ENCODE data around the gene HGS. TPM values are rescaled to one million over a fixed set of nuclear protein-coding genes. Genes with fewer than 3 reads are reported as not detected.
"Not testable (repeated sequence)": the region's sequence is repeated elsewhere in the genome, so short reads cannot be mapped to it uniquely, and the experiment has no call there.

HGS gene
- total RNA-seq, 4 donors from 2014 or later: 62.9 to 98.3 (median 67.3) TPM

GRCh38 chr17:81734405-81735263 lies 50.8 kb downstream of the HGS start:
- no peak overlapping the region for H3K27ac ChIP-seq
- intact Hi-C loops (cut with DNase I): no loop called here
- H3K27me3 ChIP-seq: no peaks in the 10 kb centered on the region
- TF ChIP-seq CTCF (IDR thresholded peaks at IDR 0.05) (no peak), POLR2A (IDR thresholded peaks at IDR 0.05) (no peak)
- H3K4me3 ChIP-seq (replicated peaks in 1 of 3): no peak overlapping the region
- 74 to 79% methylated on average over 21 to 23 of the region's 35 CpGs for WGBS, 2 donors
- H3K36me3 ChIP-seq: no peaks in the 10 kb centered on the region
- no peaks in the 10 kb centered on the region for H3K9me3 ChIP-seq
- no peak for DNase-seq
- H3K4me1 ChIP-seq: peaks cover 5 to 18% of the 10 kb centered on the region in 2 donors

- H3K27ac ChIP-seq: no peak overlapping the region
- no peaks in the 10 kb centered on the region for H3K36me3 ChIP-seq
- no peak for TF ChIP-seq POLR2A (IDR thresholded peaks at IDR 0.05)
- no peak for TF ChIP-seq CTCF (IDR thresholded peaks at IDR 0.05)
- DNase-seq: no peak
- WGBS, 2 donors: 36 to 45% methylated on average over 24 to 25 of the region's 30 CpGs
- H3K4me3 ChIP-seq (replicated peaks in 1 of 3): no peak overlapping the region
- no peaks in the 10 kb centered on the region for H3K27me3 ChIP-seq
- no peaks in the 10 kb centered on the region for H3K9me3 ChIP-seq
- intact Hi-C loops (cut with DNase I): no loop called here
- peaks cover 5 to 17% of the 10 kb centered on the region in 2 donors for H3K4me1 ChIP-seq
Observed at GRCh38 chr17:81735264-81736102, 51.7 kb downstream of the HGS start.

GRCh38 chr17:81737947-81738800 lies 54.4 kb downstream of the HGS start:
- Histone ChIP-seq H3K4me3 (replicated peaks in 1 of 3) (no peak overlapping the region), H3K27me3 (no peaks in the 10 kb centered on the region), H3K4me1 (peaks cover 0 to 6% of the 10 kb centered on the region in 2 donors), H3K36me3 (no peaks in the 10 kb centered on the region), H3K27ac (no peak overlapping the region), H3K9me3 (no peaks in the 10 kb centered on the region)
- intact Hi-C loops (cut with DNase I): no loop called here
- TF ChIP-seq CTCF (IDR thresholded peaks at IDR 0.05) (no peak), POLR2A (IDR thresholded peaks at IDR 0.05) (no peak)
- 87 to 89% methylated on average over 30 of the region's 31 CpGs for WGBS, 2 donors
- DNase-seq: no peak

GRCh38 chr17:81738801-81739393 lies 55.1 kb downstream of the HGS start:
- WGBS, 2 donors: 82 to 84% methylated on average over 25 to 26 of the region's 27 CpGs
- H3K9me3 ChIP-seq: no peaks in the 10 kb centered on the region
- H3K4me3 ChIP-seq (replicated peaks in 1 of 3): no peak overlapping the region
- TF ChIP-seq CTCF (IDR thresholded peaks at IDR 0.05) (no peak), POLR2A (IDR thresholded peaks at IDR 0.05) (no peak)
- intact Hi-C loops (cut with DNase I): no loop called here
- H3K36me3 ChIP-seq: no peaks in the 10 kb centered on the region
- no peak overlapping the region for H3K27ac ChIP-seq
- no peak for DNase-seq
- peaks cover 0 to 5% of the 10 kb centered on the region in 2 donors for H3K4me1 ChIP-seq
- H3K27me3 ChIP-seq: no peaks in the 10 kb centered on the region

GRCh38 chr17:81739593-81739992 lies 55.8 kb downstream of the HGS start:
- WGBS, 2 donors: 93% methylated on average over 8 of the region's 8 CpGs
- H3K4me3 ChIP-seq (replicated peaks in 1 of 3); H3K36me3 ChIP-seq; H3K27ac ChIP-seq; intact Hi-C loops (cut with DNase I); H3K4me1 ChIP-seq; H3K27me3 ChIP-seq; DNase-seq; H3K9me3 ChIP-seq: not testable (repeated sequence)

Data from thyroid gland (tissue), 4 donors.